GM10847 (cell line): ENCODE data around the gene STK25.

Source experiments
- POLR2A ChIP-seq: IDR thresholded peaks from 2 replicates; pipeline ENCODE4 v1.6.1; 2011; ENCODE audit not compliant: insufficient read length; ENCODE audit errors: extremely low read depth

STK25 gene

GRCh38 chr2:241463276-241464135, 44.9 kb downstream of the STK25 start:
- TF ChIP-seq POLR2A, result no peak

- no peak for TF ChIP-seq POLR2A
Measured at GRCh38 chr2:241461693-241462677, 46.4 kb downstream of the STK25 start.

- TF ChIP-seq POLR2A, result no peak
Measured at GRCh38 chr2:241460631-241461030, 47.8 kb downstream of the STK25 start.

- no peak for TF ChIP-seq POLR2A
Measured at GRCh38 chr2:241459520-241459919, 48.9 kb downstream of the STK25 start.

GRCh38 chr2:241458687-241459086, 49.7 kb downstream of the STK25 start:
- TF ChIP-seq POLR2A, result no peak

GRCh38 chr2:241456546-241456945, 51.8 kb downstream of the STK25 start:
- no peak for TF ChIP-seq POLR2A

GRCh38 chr2:241454837-241455485, 53.4 kb downstream of the STK25 start:
- no peak for TF ChIP-seq POLR2A

GRCh38 chr2:241451840-241452506, 56.4 kb downstream of the STK25 start:
- no peak for TF ChIP-seq POLR2A

- TF ChIP-seq POLR2A, result no peak
Measured at GRCh38 chr2:241445426-241445825, 63.0 kb downstream of the STK25 start.

GRCh38 chr2:241443486-241444223, 64.7 kb downstream of the STK25 start:
- no peak for TF ChIP-seq POLR2A
